Cardiac muscle cell (in vitro differentiated cells and primary cell): ENCODE results near the gene ADGRL3. TPM values are rescaled to one million over a fixed set of nuclear protein-coding genes. Genes with fewer than 3 reads are reported as not detected.
A peak's percentile ranks its signal among the peaks of the same experiment; 100 is the strongest.

Experiments
- DNase-seq, 2 donors: peaks; one replicate each; pipeline versions ENCODE4 v3.0.0 to v3.0.0-alpha.2; 2010 to 2017; ENCODE audit warnings: low read depth in 1 of 2, low spot score in 1 of 2
- H3K27ac ChIP-seq: fragments of 200-600 bp; sonication (generic); 2 replicates; pipeline ENCODE4 v1.5.1; 2016
- H3K27me3 ChIP-seq: fragments of 200-600 bp; sonication (generic); 2 replicates; pipeline ENCODE4 v1.6.0; 2016; ENCODE audit warnings: control low read depth
- H3K36me3 ChIP-seq: fragments of 200-600 bp; sonication (generic); 2 replicates; pipeline ENCODE4 v1.5.1; 2016; ENCODE audit warnings: control low read depth
- H3K4me1 ChIP-seq: fragments of 200-600 bp; sonication (generic); 2 replicates; pipeline ENCODE4 v1.8.1; 2017; ENCODE audit warnings: low read depth, mild to moderate bottlenecking, mixed run types
- H3K4me3 ChIP-seq: fragments of 200-600 bp; sonication (generic); 2 replicates; pipeline ENCODE4 v1.5.1; 2016; ENCODE audit warnings: mild to moderate bottlenecking
- H3K9me3 ChIP-seq: fragments of 200-600 bp; sonication (generic); 2 replicates; pipeline ENCODE4 v1.5.1; 2017; ENCODE audit warnings: low read depth, mild to moderate bottlenecking, control low read depth
- polyA plus RNA-seq: library from polyadenylated mRNA; unstranded; fragments of >200 nt; fragmentation: Nextera tagmentation; extraction: Ambion mirVana; gene quantifications from 2 replicates; pipeline ENCODE4 v1.2.1, GENCODE V29; 2016
- total RNA-seq: library from RNA; depleted of rRNA; stranded (reverse); fragments of >200 nt; gene quantifications from 2 replicates; pipeline ENCODE4 v1.2.3, GENCODE V29; 2016
- TF ChIP-seq, protein P1 (sequence below): IDR thresholded peaks from 2 replicates; pipeline ENCODE4 v1.5.1; 2012; ENCODE audit warnings: low read depth, mild to moderate bottlenecking, low read length

ADGRL3 gene
- total and polyA plus RNA-seq, 2 experiments from 2014 or later, result 2.4 to 4.8 TPM

DNA sequence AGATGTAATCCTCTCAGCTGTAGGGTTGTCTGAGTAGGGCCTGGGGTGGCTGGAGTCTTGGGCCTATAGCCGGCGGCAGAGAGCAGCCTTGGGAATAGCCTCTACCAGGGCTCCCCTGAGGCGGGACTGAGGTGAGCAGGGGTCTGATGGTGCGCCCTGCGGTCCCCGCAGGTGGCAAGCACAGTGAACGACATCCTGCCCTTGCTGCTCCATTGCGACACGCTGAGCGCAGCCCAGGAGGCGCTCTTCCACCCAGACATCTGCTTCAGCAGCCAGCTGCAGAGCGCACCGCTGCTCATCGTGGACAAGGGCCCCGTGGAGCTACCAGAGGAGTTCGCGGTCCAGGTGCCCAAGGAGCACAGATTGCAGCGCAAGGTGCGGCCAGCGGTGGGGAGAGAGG lies 317.0 kb downstream of the ADGRL3 start:
- Histone ChIP-seq H3K9me3 (no peaks in the 10 kb centered on the region), H3K27me3 (no peaks in the 10 kb centered on the region), H3K27ac (no peak overlapping the region), H3K4me3 (no peak overlapping the region), H3K4me1 (peaks cover 17% of the 10 kb centered on the region), H3K36me3 (no peaks in the 10 kb centered on the region)
- DNase-seq, result peak in 1 of 2 donors; percentile 68
- TF ChIP-seq, protein P1, sequence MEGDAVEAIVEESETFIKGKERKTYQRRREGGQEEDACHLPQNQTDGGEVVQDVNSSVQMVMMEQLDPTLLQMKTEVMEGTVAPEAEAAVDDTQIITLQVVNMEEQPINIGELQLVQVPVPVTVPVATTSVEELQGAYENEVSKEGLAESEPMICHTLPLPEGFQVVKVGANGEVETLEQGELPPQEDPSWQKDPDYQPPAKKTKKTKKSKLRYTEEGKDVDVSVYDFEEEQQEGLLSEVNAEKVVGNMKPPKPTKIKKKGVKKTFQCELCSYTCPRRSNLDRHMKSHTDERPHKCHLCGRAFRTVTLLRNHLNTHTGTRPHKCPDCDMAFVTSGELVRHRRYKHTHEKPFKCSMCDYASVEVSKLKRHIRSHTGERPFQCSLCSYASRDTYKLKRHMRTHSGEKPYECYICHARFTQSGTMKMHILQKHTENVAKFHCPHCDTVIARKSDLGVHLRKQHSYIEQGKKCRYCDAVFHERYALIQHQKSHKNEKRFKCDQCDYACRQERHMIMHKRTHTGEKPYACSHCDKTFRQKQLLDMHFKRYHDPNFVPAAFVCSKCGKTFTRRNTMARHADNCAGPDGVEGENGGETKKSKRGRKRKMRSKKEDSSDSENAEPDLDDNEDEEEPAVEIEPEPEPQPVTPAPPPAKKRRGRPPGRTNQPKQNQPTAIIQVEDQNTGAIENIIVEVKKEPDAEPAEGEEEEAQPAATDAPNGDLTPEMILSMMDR, result no peak

DNA sequence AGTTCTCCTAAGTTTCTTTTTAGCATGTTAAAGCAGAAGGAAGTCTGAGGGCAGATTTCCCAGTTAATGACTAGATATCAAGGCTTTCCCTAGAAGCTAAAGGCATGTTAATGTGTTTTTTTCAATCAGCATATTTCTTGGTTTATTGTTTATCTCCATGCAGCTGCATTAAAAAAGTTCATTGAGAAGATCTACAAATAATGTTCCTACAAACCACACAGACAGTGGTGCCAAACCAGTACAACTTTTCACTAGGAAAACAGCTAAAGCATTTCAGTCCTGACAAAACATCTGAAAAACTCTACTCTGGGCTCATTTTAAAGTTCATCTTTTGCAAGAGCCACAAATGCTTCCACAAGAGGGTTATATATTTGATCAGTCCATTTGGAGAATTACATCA lies 320.0 kb downstream of the ADGRL3 start:
- no peak overlapping the region for H3K27ac ChIP-seq
- DNase-seq, result peak in 1 of 2 donors; percentile 48
- H3K4me3 ChIP-seq, result no peak overlapping the region
- no peaks in the 10 kb centered on the region for H3K27me3 ChIP-seq
- no peaks in the 10 kb centered on the region for H3K36me3 ChIP-seq
- H3K4me1 ChIP-seq, result peaks cover 17% of the 10 kb centered on the region
- no peaks in the 10 kb centered on the region for H3K9me3 ChIP-seq
- TF ChIP-seq, protein P1, result no peak

DNA sequence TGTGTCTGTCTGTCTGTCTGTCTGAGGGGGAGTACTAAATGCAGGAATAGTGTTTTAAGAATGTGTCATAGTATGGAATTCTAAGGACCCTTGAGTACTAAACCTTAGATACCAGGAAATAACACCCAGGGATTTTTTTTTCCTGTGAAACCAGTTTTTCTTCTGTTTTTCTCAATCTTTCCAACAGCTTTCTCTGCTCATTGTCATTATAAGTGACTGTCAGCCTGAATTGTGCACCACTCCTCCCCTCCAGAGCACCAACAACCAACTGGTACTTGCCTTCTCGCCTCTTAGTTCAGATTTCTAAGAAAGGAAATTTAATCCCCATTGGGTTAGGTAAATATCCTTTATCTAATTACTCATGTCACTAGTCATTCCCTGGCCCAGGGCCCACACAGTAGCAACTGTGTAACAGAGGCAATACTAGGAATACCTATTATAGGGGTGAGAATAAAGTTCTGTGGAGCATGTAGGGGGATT lies 320.6 kb downstream of the ADGRL3 start:
- Histone ChIP-seq H3K4me1 (peaks cover 17% of the 10 kb centered on the region), H3K27me3 (no peaks in the 10 kb centered on the region), H3K27ac (peak overlapping the region; percentile 24), H3K9me3 (no peaks in the 10 kb centered on the region), H3K4me3 (no peak overlapping the region), H3K36me3 (no peaks in the 10 kb centered on the region)
- DNase-seq, result peak; percentile 35 to 47
- TF ChIP-seq, protein P1, result no peak

DNA sequence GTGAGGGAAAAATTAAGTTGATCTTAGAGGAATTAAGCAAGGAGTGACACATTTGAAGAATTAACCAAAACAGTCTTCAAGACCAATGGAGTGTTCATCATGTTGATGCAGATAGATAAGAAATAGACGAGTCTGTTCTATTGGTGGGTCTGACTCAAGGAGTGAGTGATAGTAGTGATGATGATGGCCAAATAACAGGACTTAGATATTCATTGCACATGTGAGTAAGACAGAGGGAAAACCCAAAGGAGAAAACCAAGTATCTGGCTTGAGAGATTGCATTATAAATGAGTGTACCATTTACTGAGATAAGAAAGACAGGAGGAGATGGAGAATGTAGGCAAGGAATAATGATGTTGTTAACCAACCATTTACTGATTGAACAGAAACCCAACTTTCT lies 321.3 kb downstream of the ADGRL3 start:
- no peak overlapping the region for H3K4me3 ChIP-seq
- no peaks in the 10 kb centered on the region for H3K27me3 ChIP-seq
- H3K9me3 ChIP-seq, result no peaks in the 10 kb centered on the region
- H3K36me3 ChIP-seq, result no peaks in the 10 kb centered on the region
- peaks cover 17% of the 10 kb centered on the region for H3K4me1 ChIP-seq
- H3K27ac ChIP-seq, result peak overlapping the region; percentile 24
- DNase-seq, result no peak
- TF ChIP-seq, protein P1, result no peak

DNA sequence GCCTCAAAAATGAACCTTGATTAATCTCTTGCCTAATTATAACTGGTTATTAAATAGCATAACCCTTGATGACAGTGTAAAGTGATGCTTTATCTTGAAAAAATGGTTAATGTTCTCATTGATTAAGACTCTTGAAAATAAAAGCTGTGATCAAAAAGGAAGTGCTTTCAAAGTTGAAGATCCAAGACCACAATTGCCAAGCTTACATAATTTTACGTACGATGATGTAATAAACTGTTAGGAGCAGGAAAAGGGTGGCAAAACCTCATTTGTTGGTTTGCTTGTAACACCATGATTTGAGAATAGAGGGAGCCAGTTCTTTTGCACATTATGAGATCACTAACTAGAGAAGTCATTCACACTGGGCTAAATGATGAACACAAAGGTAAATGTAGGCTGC lies 322.2 kb downstream of the ADGRL3 start:
- TF ChIP-seq, protein P1, result no peak
- H3K27ac ChIP-seq, result no peak overlapping the region
- H3K27me3 ChIP-seq, result no peaks in the 10 kb centered on the region

DNA sequence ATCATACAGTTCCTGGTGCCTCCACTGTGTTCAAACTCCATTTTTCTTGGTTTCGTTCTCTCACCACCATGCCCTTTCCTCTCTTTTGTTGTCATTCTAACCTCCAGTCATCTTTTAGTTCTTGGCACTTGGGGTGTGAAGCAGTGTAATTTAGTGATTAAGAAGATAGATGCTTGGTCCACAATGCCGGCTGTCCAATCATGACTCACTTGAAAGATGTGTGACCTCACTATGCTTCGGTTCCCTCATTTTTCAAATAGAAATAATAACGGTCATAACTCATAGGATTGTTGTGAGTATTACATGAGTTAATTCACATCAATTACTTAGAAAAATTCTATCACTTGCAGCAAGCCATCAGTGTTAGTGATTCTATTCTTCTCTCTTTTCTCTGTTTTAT lies 327.8 kb downstream of the ADGRL3 start:
- no peak overlapping the region for H3K27ac ChIP-seq
- peaks cover 15% of the 10 kb centered on the region for H3K4me1 ChIP-seq
- H3K36me3 ChIP-seq, result no peaks in the 10 kb centered on the region
- TF ChIP-seq, protein P1, result no peak
- no peaks in the 10 kb centered on the region for H3K9me3 ChIP-seq
- no peak overlapping the region for H3K4me3 ChIP-seq
- DNase-seq, result no peak
- no peaks in the 10 kb centered on the region for H3K27me3 ChIP-seq

More for the DNA sequence above, 322.2 kb downstream of the ADGRL3 start:
- Histone ChIP-seq H3K4me3 (no peak overlapping the region), H3K9me3 (no peaks in the 10 kb centered on the region), H3K4me1 (peaks cover 17% of the 10 kb centered on the region), H3K36me3 (no peaks in the 10 kb centered on the region)
- DNase-seq, result no peak
